GM12878 (cell line): ENCODE results near the gene EGFL8. TPM values are rescaled to one million over a fixed set of nuclear protein-coding genes. Genes with fewer than 3 reads are reported as not detected.

Experiments used
- ATAC-seq: fragments of 200-7000 bp; cut with Tn5 transposase; 3 replicates; pipeline ENCODE4 v1.9.1; 2020; ENCODE audit warnings: mild to moderate bottlenecking, moderate library complexity
- BruUV-seq: library from RNA; stranded (reverse); fragments of 400-500 nt; replicated peaks from 2 replicates; lab custom pipeline; 2021; lab: Mats Ljungman, UMichigan
- CTCF ChIA-PET: fragments of 300-600 bp; sonication (Branson Sonifier 250); formaldehyde crosslinking; extraction: SDS; loops from one replicate; lab custom pipeline; 2021; ENCODE audit warnings: inconsistent platforms; lab: Yijun Ruan, JAX
- POLR2A ChIA-PET: fragments of 350-600 bp; formaldehyde crosslinking; extraction: SDS; loops from one replicate; lab custom pipeline; 2021; ENCODE audit warnings: inconsistent platforms; lab: Charles Lee
- RAD21 ChIA-PET: fragments of 300-600 bp; sonication (Branson Sonifier 250); formaldehyde crosslinking; loops from one replicate; lab custom pipeline; 2023; ENCODE audit warnings: antibody characterized with exemption; ENCODE audit not compliant: unreplicated experiment; lab: Charles Lee
- SMC1A ChIA-PET: fragments of 300-600 bp; sonication (Branson Sonifier 250); formaldehyde crosslinking; loops from one replicate; lab custom pipeline; 2023; ENCODE audit not compliant: unreplicated experiment, uncharacterized antibody; lab: Charles Lee
- DNase-seq: peaks from one replicate; pipeline ENCODE4 v3.0.0-alpha.2; 2011; ENCODE audit warnings: low read depth, low spot score
- FAIRE-seq: peaks from 3 replicates; lab custom pipeline; 2011; peaks lifted over from hg19 to GRCh38; lab: Jason Lieb, UNC
- H2AFZ ChIP-seq: 2 replicates; pipeline ENCODE4 v1.6.0; 2011; ENCODE audit warnings: low read depth, low read length, control low read depth; ENCODE audit not compliant: control insufficient read depth
- H3K27ac ChIP-seq: 2 replicates; pipeline ENCODE4 v1.5.1; 2011; ENCODE audit warnings: control low read depth; ENCODE audit not compliant: control insufficient read depth, insufficient read depth
- H3K27me3 ChIP-seq, 2 experiments: replicated peaks in 1 of 2; 2 replicates each; pipeline versions ENCODE4 v1.6.0 to v1.6.1; 2011; ENCODE audit warnings: low read length in 1 of 2; ENCODE audit not compliant: control insufficient read depth in 2 of 2, insufficient read depth in 2 of 2
- H3K36me3 ChIP-seq, 2 experiments: 2 replicates each; pipeline ENCODE4 v1.5.1; 2011; ENCODE audit warnings: low read length in 1 of 2; ENCODE audit not compliant: control insufficient read depth in 2 of 2, insufficient read depth in 2 of 2
- H3K4me1 ChIP-seq: 2 replicates; pipeline ENCODE4 v1.6.1; 2011; ENCODE audit warnings: mild to moderate bottlenecking, low read length, moderate library complexity, mixed read lengths; ENCODE audit not compliant: control insufficient read depth, insufficient read depth
- H3K4me2 ChIP-seq: 2 replicates; pipeline ENCODE4 v1.6.0; 2011; ENCODE audit warnings: control low read depth; ENCODE audit not compliant: control insufficient read depth, insufficient read depth
- H3K4me3 ChIP-seq: fragments of 200-600 bp; sonication (generic); 2 replicates; pipeline ENCODE4 v1.5.1; 2016
- H3K79me2 ChIP-seq: 2 replicates; pipeline ENCODE4 v1.6.0; 2011; ENCODE audit warnings: low read length; ENCODE audit not compliant: control insufficient read depth, insufficient read depth
- H3K9ac ChIP-seq: 2 replicates; pipeline ENCODE4 v1.8.0; 2011; ENCODE audit warnings: low read length, control low read depth, mixed read lengths; ENCODE audit not compliant: control insufficient read depth, insufficient read depth
- H3K9me3 ChIP-seq: replicated peaks from 3 replicates; pipeline ENCODE4 v1.5.1; 2011; ENCODE audit warnings: mild to moderate bottlenecking, low read length; ENCODE audit not compliant: control insufficient read depth, insufficient read depth
- H4K20me1 ChIP-seq: 2 replicates; pipeline ENCODE4 v1.6.0; 2011; ENCODE audit not compliant: control insufficient read depth, insufficient read depth
- ATF2 ChIP-seq: IDR thresholded peaks from 2 replicates; pipeline ENCODE4 v1.6.1; 2012; ENCODE audit warnings: low read length, inconsistent platforms
- CBX3 ChIP-seq: fragments of 200-600 bp; sonication (generic); IDR thresholded peaks from 2 replicates; pipeline ENCODE4 v1.6.1; 2016; ENCODE audit warnings: low read depth, borderline replicate concordance
- CHD1 ChIP-seq: IDR thresholded peaks from 2 replicates; pipeline ENCODE4 v1.6.1; 2012; ENCODE audit warnings: low read depth, low read length, improper control_type of control experiment
- FOS ChIP-seq: IDR thresholded peaks from 3 replicates; pipeline ENCODE4 v1.6.1; 2011; ENCODE audit warnings: borderline replicate concordance; ENCODE audit not compliant: insufficient read length; ENCODE audit errors: extremely low read depth
- MAX ChIP-seq: IDR thresholded peaks from 2 replicates; pipeline ENCODE4 v1.6.1; 2012; ENCODE audit warnings: low read depth, low read length, improper control_type of control experiment
- TCF7 ChIP-seq: IDR thresholded peaks from 2 replicates; pipeline ENCODE4 v1.6.1; 2014; ENCODE audit warnings: antibody characterized with exemption, borderline replicate concordance
- WGBS: methylation state at CpG from one replicate; pipeline ENCODE4 v1.1.6; 2016; ENCODE audit warnings: low lambda C conversion rate; ENCODE audit not compliant: insufficient replicate concordance, insufficient coverage; ENCODE audit errors: missing lambda C conversion rate; 5-methylcytosine and 5-hydroxymethylcytosine counted together
- in situ Hi-C: fragments of 300-500 bp; cut with MboI; formaldehyde crosslinking; loops from 9 replicates; pipeline ENCODE4 v1.14.3; 2018; ENCODE audit warnings: mixed read lengths
- intact Hi-C: fragments of 100-400 bp; cut with micrococcal nuclease; formaldehyde crosslinking; loops from one replicate; pipeline ENCODE4 v1.14.2; 2022; ENCODE audit not compliant: unreplicated experiment
- polyA plus RNA-seq, 11 experiments: library from polyadenylated mRNA; depleted of rRNA in 4 of 11; unstranded in 6 of 11; stranded (reverse) in 5 of 11; fragments of >200 nt; fragmentation: Nextera tagmentation in 4 of 11; fragmentation: Illumina TruSeq in 1 of 11; extraction: Ambion mirVana in 4 of 11; extraction: Trizol in 1 of 11; gene quantifications; 1 replicate in 1 of 11; 2 replicates in 10 of 11; pipeline versions ENCODE4 v1.2.1 to v1.2.3, GENCODE V29; 2011 to 2016; ENCODE audit warnings: inconsistent platforms in 2 of 11, missing spikeins in 2 of 11, low read depth in 1 of 11
- total RNA-seq, 4 experiments: library from RNA; depleted of rRNA in 3 of 4; stranded (reverse); fragments of >200 nt in 3 of 4; fragmentation: Illumina TruSeq in 1 of 4; extraction: Trizol in 1 of 4; gene quantifications; 2 replicates each; pipeline versions ENCODE4 v1.2.1 to v1.2.3, GENCODE V29; 2013 to 2021

The EGFL8 gene
- total and polyA plus RNA-seq, 10 of the 15 experiments (the other 5 are each of a cell fraction or from before 2014, with no cell fraction given): 0.07 to 3.5 (median 1.4) TPM

- Histone ChIP-seq H3K27ac (no peak overlapping the region), H3K9ac (no peak overlapping the region), H3K4me3 (no peak overlapping the region), H3K4me2 (no peak overlapping the region), H2AFZ (no peak overlapping the region), H3K9me3 (no peaks in the 10 kb centered on the region), H3K36me3 (peaks cover 10 to 12% of the 10 kb centered on the region in 2 experiments)
- no peak for DNase-seq
- 100% methylated on average over 4 of the region's 4 CpGs for WGBS
- ATAC-seq: no peak
- no peak for FAIRE-seq
- intact Hi-C loops: no loop called here
- TF ChIP-seq CBX3 (no peak), FOS (no peak), ATF2 (no peak), TCF7 (no peak), CHD1 (no peak), MAX (no peak)
- TF ChIP-seq, all 136 proteins: peak for 0
- no peaks in the 10 kb centered on the region for H3K27me3 ChIP-seq
- no TSS peak for BruUV-seq
- ChIA-PET CTCF (no interaction called here), POLR2A (no interaction called here), SMC1A (no interaction called here), RAD21 (no interaction called here)
- H4K20me1 ChIP-seq: no peaks in the 10 kb centered on the region; the same call in 1 of the 2 replicates
- H3K79me2 ChIP-seq: peaks cover 19% of the 10 kb centered on the region
- in situ Hi-C loops: no loop called here
- peaks cover 8% of the 10 kb centered on the region for H3K4me1 ChIP-seq
Observed at GRCh38 chr6:32123681-32124080, 40.7 kb upstream of the EGFL8 start.
